ENCODE results near the gene P2RX7.

The P2RX7 gene

GRCh38 chr12:121165316-121165715 is 32.6 kb downstream of the P2RX7 start:
- H3K4me3 ChIP-seq (ENCODE audit: low read length): no peak overlapping the region
- TF ChIP-seq ZNF274 (IDR thresholded peaks at IDR 0.05; ENCODE audit: low read depth, low read length): no peak

GRCh38 chr12:121166356-121166755 is 33.7 kb downstream of the P2RX7 start:
- no peak for TF ChIP-seq ZNF274 (IDR thresholded peaks at IDR 0.05; ENCODE audit: low read depth, low read length)
- H3K4me3 ChIP-seq (ENCODE audit: low read length): no peak overlapping the region

GRCh38 chr12:121167232-121167820 is 34.6 kb downstream of the P2RX7 start:
- TF ChIP-seq ZNF274 (IDR thresholded peaks at IDR 0.05; ENCODE audit: low read depth, low read length): no peak

GRCh38 chr12:121167951-121168350 is 35.3 kb downstream of the P2RX7 start:
- no peak overlapping the region for H3K4me3 ChIP-seq (ENCODE audit: low read length)
- no peak for TF ChIP-seq ZNF274 (IDR thresholded peaks at IDR 0.05; ENCODE audit: low read depth, low read length)

More at GRCh38 chr12:121167232-121167820, 34.6 kb downstream of the P2RX7 start:
- H3K4me3 ChIP-seq (ENCODE audit: low read length): no peak overlapping the region

- H3K4me3 ChIP-seq (ENCODE audit: low read length): no peak overlapping the region
- TF ChIP-seq ZNF274 (IDR thresholded peaks at IDR 0.05; ENCODE audit: low read depth, low read length): no peak
Observed at GRCh38 chr12:121170151-121170550, 37.5 kb downstream of the P2RX7 start.

- H3K4me3 ChIP-seq (ENCODE audit: low read length): no peak overlapping the region
- TF ChIP-seq ZNF274 (IDR thresholded peaks at IDR 0.05; ENCODE audit: low read depth, low read length): no peak
Observed at GRCh38 chr12:121170611-121171260, 38.1 kb downstream of the P2RX7 start.

GRCh38 chr12:121172145-121172544 is 39.5 kb downstream of the P2RX7 start:
- H3K4me3 ChIP-seq (ENCODE audit: low read length): no peak overlapping the region
- no peak for TF ChIP-seq ZNF274 (IDR thresholded peaks at IDR 0.05; ENCODE audit: low read depth, low read length)

GRCh38 chr12:121175383-121176119 is 42.9 kb downstream of the P2RX7 start:
- no peak for TF ChIP-seq ZNF274 (IDR thresholded peaks at IDR 0.05; ENCODE audit: low read depth, low read length)
- no peak overlapping the region for H3K4me3 ChIP-seq (ENCODE audit: low read length)

GRCh38 chr12:121176826-121177529 is 44.3 kb downstream of the P2RX7 start:
- H3K4me3 ChIP-seq (ENCODE audit: low read length): no peak overlapping the region
- no peak for TF ChIP-seq ZNF274 (IDR thresholded peaks at IDR 0.05; ENCODE audit: low read depth, low read length)

- no peak overlapping the region for H3K4me3 ChIP-seq (ENCODE audit: low read length)
- TF ChIP-seq ZNF274 (IDR thresholded peaks at IDR 0.05; ENCODE audit: low read depth, low read length): no peak
Observed at GRCh38 chr12:121181181-121181580, 48.5 kb downstream of the P2RX7 start.

- no peak overlapping the region for H3K4me3 ChIP-seq (ENCODE audit: low read length)
- TF ChIP-seq ZNF274 (IDR thresholded peaks at IDR 0.05; ENCODE audit: low read depth, low read length): no peak
Observed at GRCh38 chr12:121182222-121182893, 49.7 kb downstream of the P2RX7 start.

GRCh38 chr12:121184425-121184824 is 51.7 kb downstream of the P2RX7 start:
- no peak for TF ChIP-seq ZNF274 (IDR thresholded peaks at IDR 0.05; ENCODE audit: low read depth, low read length)
- H3K4me3 ChIP-seq (ENCODE audit: low read length): no peak overlapping the region

- H3K4me3 ChIP-seq (ENCODE audit: low read length): no peak overlapping the region
- no peak for TF ChIP-seq ZNF274 (IDR thresholded peaks at IDR 0.05; ENCODE audit: low read depth, low read length)
Observed at GRCh38 chr12:121184984-121185889, 52.6 kb downstream of the P2RX7 start.
